GM10266 (cell line): ENCODE results near the gene OR5L2.

ENCODE experiments used
- DNase-seq: peaks from one replicate; pipeline ENCODE4 v3.0.0; 2012; ENCODE audit errors: extremely low spot score
- CTCF ChIP-seq: IDR thresholded peaks from 2 replicates; pipeline ENCODE4 v1.5.1; 2012; ENCODE audit warnings: mild to moderate bottlenecking, low read depth; ENCODE audit not compliant: control insufficient read depth, insufficient read depth; ENCODE audit errors: missing control alignments

The OR5L2 gene

DNA sequence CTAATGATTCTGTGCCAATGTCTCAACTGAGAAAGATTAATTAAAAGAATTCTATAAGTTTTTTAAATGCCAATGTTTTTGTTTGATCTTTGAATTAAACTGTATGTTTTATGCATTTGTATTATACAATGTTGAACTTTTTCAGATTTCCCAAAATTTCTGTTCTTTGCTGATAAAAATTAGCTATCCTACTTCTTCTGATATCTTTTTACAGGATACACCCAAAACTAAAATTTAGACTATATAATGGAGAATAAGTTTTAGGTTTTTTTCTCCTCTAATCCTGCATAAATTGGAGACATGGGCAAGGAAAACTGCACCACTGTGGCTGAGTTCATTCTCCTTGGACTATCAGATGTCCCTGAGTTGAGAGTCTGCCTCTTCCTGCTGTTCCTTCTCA lies at the start of gene OR5L2:
OR5L2 (plus strand) TSS at position 301 of the 400 bp plus-strand sequence; CDS start at position 301, 0 bp downstream.
- DNase-seq: no peak
- TF ChIP-seq CTCF: no peak

- no peak for TF ChIP-seq CTCF
- DNase-seq: no peak
Observed at GRCh38 chr11:55791606-55792005, 35.4 kb upstream of the OR5L2 start.

- TF ChIP-seq CTCF: no peak
- DNase-seq: no peak
Observed at GRCh38 chr11:55793321-55793720, 33.7 kb upstream of the OR5L2 start.

DNA sequence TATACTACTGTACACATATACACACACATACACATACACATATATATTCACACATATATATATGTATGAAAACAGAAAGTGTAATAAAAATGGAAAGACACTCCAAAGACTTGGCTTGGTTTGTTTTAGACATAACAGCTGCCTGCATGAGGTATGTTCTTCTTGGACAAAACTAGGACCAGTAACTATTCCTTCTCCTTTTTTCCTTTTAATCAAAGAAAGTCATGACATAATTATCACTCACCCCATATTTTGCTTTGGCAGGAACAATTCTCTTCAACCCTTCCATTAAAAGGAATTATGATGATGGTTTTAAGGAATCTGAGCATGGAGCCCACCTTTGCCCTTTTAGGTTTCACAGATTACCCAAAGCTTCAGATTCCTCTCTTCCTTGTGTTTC lies 31.8 kb upstream of the OR5L2 start, which contains the start of gene OR5D14:
OR5D14 (plus strand) TSS at position 301 of the 400 bp plus-strand sequence; CDS start at position 301, 0 bp downstream.
- no peak for TF ChIP-seq CTCF
- no peak for DNase-seq

DNA sequence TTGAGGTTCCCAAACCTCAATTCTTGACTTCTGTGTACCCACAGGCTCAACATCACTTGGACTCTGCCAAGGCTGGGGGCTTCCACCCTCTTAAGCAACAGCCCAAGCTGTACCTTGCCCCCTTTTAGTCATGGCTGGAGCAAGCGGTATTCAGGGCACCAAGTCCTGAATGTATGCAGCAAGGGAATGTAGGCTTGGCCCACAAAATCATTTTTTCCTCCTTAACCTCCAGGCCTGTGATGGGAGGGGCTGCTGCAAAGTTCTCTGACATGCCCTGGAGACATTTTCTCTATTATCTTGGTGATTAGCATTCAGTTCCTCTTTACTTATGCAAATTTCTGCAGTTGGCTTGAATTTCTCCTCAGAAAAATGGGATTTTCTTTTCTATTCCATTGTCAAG lies 20.8 kb upstream of the OR5L2 start:
- TF ChIP-seq CTCF: no peak
- DNase-seq: no peak

- no peak for DNase-seq
- TF ChIP-seq CTCF: no peak
Observed at GRCh38 chr11:55811067-55811466, 16.0 kb upstream of the OR5L2 start, which contains the start of gene OR5L1. OR5L1 (plus strand) TSS chr11:55811367; CDS start chr11:55811467, 100 bp downstream.

DNA sequence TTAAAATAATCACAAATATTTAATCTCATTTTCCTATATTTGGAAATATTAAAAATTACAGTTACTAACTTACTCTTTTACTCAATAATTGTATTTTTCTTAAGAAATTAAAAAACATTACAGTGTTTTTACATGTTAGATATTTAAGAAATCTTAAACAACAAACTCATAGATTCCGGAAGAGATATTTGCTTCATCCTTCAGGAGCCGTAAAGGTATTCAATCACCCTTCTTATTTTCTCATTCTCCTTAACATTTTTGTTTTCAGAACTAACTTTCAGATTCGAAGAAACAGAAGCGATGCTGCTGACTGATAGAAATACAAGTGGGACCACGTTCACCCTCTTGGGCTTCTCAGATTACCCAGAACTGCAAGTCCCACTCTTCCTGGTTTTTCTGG lies 7.7 kb upstream of the OR5L2 start, which contains the start of gene OR5D18:
OR5D18 (plus strand) TSS at position 301 of the 400 bp plus-strand sequence; CDS start at position 301, 0 bp downstream.
- no peak for TF ChIP-seq CTCF
- DNase-seq: no peak
